Stimulated activated CD8-positive, alpha-beta memory T cell treated with anti-CD3 and anti-CD28 coated beads, Interleukin-4, amount 100 ng/mL, for 48 hours (primary cell): ENCODE measurements around the gene PAGE4.

ENCODE experiments used
- DNase-seq: peaks from one replicate; pipeline ENCODE4 v3.0.0-alpha.2; 2020

The PAGE4 gene

GRCh38 chrX:49877397-49878101, 48.4 kb downstream of the PAGE4 start:
- DNase-seq: no peak

- no peak for DNase-seq
Measured at GRCh38 chrX:49878128-49878833, 49.2 kb downstream of the PAGE4 start.

GRCh38 chrX:49878834-49879655, 49.9 kb downstream of the PAGE4 start, which contains the start of gene USP27X:
Gene USP27X, plus strand, starts transcription at chrX:49879484. Its CDS starts 824 bp downstream, at chrX:49880308.
- DNase-seq: peak; percentile 66

GRCh38 chrX:49879656-49880277, 50.7 kb downstream of the PAGE4 start:
- peak; percentile 23 for DNase-seq

GRCh38 chrX:49880668-49881067, 51.6 kb downstream of the PAGE4 start:
- no peak for DNase-seq
